T-helper 22 cell (primary cell): ENCODE measurements around the gene CSRP2.
A peak's percentile ranks its signal among the peaks of the same experiment; 100 is the strongest.

Source experiments
- DNase-seq: peaks from one replicate; pipeline ENCODE4 v3.0.0-alpha.2; 2020; ENCODE audit warnings: low read depth

The CSRP2 gene

GRCh38 chr12:76878899-76879709, at the start of gene CSRP2:
CSRP2 (minus strand) TSS chr12:76879019; CDS start chr12:76866260, 12,759 bp downstream.
- DNase-seq: peak; percentile 32

- no peak for DNase-seq
Observed at GRCh38 chr12:76927170-76927784, 48.5 kb upstream of the CSRP2 start.

GRCh38 chr12:76925135-76925534, 46.3 kb upstream of the CSRP2 start:
- DNase-seq: no peak

GRCh38 chr12:76922866-76923265, 44.0 kb upstream of the CSRP2 start:
- DNase-seq: no peak

DNA sequence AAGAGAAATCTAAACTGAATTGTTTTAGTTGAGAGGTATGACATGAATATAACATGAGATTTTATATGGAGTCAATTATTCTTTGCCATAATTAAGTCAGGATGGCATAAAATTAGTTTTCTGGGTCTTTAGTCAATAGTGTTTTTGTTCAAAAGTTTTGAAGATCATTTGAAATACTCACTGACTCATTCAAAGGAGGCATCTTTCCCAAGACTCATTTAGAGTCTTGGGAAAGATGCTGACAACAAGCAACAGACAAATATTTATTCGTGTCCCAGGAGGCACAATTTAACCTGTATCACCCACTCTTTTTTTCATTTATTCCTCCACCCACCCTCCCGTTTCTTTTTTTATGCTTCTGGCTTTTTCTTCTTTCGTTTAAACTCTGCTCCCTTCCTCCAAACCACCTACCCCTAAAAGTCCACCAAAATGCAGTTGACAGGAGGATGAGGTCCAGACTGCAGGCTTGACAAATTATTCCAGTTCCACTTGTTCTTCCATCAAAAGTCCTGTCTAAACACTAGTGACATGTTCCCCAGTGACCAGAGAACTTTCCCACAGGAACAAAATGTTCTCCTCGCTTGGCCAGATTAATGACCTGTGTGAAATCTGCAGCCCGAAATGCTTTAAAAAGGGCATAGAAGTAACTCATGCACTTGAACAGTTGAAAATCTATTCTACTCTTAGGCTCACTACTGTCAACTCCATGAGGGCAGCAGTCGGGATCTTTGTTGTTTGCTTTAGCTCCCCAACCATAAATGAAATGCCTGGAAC, 43.3 kb upstream of the CSRP2 start:
- DNase-seq: no peak

- no peak for DNase-seq
Observed at GRCh38 chr12:76921100-76921471, 42.3 kb upstream of the CSRP2 start.

- no peak for DNase-seq
Observed at GRCh38 chr12:76920172-76921099, 41.6 kb upstream of the CSRP2 start.

DNA sequence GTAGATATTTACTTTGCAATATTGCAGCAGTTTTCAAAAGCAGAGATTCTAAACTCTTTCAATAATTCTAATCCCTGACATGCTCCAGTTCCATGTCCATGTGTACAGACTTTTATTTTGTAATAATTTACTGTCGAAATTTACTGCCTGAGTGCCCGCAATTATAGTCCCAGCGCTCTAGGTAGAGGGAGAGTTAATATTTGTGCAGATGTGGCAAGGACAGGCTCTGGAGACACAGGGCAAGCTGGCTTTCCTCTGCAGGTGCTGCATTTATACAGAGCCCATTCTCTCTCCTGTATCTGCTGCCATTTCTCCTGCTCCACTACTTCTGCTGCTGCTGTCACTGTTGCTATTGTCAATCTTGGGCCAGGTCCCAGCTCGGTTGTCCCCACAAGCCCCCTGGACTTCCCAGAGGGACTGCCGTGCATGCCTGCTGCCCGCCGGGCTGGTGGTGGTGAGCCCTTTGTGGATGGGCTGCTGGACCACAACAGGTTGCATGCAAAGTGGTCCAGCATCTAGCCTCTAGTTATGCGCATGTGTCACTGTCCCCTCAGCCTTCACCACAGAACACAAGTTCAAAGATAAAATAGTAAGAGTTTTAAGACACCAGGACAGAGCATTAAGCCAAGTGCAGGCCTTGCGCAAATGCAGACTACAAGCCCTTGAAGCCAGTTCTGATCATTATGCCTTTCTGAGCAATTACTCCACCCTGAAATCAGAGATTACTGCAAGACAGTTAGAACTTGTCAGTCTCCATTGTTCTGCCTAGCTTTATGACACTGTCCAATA, 40.8 kb upstream of the CSRP2 start:
- no peak for DNase-seq

GRCh38 chr12:76916170-76916540, 37.3 kb upstream of the CSRP2 start:
- no peak for DNase-seq

- no peak for DNase-seq
Observed at GRCh38 chr12:76915361-76916169, 36.7 kb upstream of the CSRP2 start.

DNA sequence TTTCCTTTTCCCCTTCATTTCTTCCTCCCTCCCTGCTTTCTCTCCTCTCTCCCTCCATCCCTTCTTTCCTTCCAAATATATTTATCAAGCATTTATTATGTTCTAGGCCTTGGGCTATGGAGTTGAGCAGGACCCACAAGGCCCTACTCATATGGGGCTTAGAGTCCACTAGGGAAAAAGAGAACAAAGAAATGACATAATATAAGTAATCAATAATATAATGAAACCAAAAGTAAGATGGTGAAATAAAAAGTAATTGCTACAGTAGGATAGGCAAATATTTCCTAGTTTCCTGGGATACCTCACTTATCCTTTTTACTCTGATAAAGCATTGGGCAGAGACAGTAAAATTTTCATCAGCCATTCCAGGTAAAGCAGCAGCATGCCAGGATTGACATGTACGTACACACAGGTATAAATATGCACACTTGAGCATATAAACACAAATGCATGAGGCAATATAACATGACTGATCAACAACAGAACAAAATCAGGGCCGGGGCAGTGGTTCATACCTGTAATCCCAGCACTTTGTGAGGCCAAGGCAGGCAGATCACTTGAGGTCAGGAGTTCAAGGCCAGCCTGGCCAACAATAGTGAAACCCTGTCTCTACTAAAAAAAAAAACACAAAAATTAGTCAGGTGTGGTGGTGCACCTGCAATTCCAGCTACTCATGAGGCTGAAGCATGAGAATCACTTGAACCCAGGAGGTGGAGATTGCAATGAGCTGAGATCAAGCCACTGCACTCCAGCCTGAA, 35.5 kb upstream of the CSRP2 start:
- DNase-seq: no peak

DNA sequence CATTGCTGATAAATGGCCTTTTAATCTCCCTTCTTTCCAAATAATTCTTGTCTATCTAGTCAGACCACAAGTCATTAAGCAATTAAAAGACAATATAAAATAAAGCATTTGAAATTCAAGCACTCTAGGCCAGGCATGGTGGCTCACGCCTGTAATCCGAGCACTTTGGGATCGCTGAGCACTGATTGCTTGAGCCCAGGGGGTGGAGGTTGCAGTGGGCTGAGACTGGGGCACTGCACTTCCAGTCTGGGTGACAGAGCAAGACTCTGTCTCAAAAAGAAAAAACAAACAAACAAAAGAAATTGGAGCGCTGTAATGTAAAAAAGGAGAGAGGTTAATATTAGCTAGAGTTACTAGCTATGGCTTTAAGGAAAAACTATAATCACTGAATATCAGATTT, 30.5 kb upstream of the CSRP2 start:
- no peak for DNase-seq

- no peak for DNase-seq
Observed at GRCh38 chr12:76908303-76909017, 29.6 kb upstream of the CSRP2 start.

- DNase-seq: no peak
Observed at GRCh38 chr12:76901628-76902380, 23.0 kb upstream of the CSRP2 start.

GRCh38 chr12:76899522-76899921, 20.7 kb upstream of the CSRP2 start:
- no peak for DNase-seq

DNA sequence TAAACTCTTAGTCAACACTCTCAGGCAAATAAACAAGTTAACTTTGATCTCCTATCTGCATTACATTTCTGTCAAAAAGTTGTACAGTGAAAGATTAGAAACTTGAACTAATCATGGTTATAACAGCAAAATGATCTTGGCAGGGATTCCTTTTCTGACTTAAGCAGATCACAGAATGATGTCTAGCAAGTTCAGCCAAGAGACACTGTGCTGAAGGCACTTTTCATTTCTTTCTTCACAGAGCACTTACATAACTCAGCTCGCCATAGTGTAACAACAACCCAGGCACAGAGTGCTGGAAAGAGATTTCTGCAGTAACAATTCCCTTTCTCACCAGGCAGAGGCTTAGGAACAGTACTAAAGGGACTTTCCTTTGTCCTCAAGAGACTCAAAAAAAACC, 19.6 kb upstream of the CSRP2 start:
- no peak for DNase-seq

DNA sequence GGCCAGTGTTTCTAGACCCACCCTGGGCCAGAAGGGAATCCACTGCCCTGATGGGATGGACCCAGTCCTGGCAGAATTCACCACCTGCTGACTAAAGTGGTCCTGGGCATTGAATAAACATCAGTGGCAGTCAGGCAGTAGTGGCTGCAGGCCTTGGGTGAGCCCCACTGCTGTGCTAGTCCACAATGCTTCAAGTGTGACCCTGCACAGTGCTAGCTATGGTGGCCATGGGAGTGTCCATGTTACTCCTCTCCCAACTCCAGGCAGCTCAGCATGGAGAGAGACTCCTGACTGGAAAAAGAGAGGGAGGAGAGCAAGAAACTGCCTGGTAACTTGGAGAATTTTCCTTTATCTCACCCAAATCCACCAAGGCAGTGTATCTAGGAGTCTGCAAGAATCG, 17.5 kb upstream of the CSRP2 start:
- DNase-seq: no peak

DNA sequence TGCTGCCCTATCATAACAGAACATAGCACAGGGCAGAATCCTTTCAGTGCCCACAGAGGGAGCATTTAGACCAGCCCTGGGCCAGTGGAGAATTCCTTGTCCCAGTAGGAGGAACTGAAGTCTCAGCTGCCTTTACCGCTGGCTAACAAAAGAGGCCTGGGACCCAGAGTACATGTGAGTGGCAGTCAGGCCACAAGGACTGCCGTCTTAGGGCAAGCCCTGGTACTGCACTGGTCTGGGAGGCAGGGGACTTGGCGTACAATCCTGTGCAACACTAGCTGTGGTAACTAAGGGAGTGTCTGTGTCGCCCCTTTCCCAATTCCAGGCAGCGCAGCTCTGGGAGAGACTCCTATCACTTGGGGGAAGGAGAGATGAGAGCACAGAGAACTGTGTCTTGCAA, 17.0 kb upstream of the CSRP2 start:
- no peak for DNase-seq
